HepG2 (cell line): ENCODE results near the gene TMEM200C. TPM values are rescaled to one million over a fixed set of nuclear protein-coding genes. Genes with fewer than 3 reads are reported as not detected.

Experiments
- AHR ChIP-seq: IDR thresholded peaks from 2 replicates; pipeline ENCODE4 v1.6.1; 2018; ENCODE audit warnings: missing genetic modification reagents, missing compliant biosample characterization
- ETV5 ChIP-seq: IDR thresholded peaks from 2 replicates; pipeline ENCODE4 v1.6.1; 2018; ENCODE audit warnings: missing biosample characterization, missing genetic modification reagents, inconsistent platforms, borderline replicate concordance
- FIP1L1 ChIP-seq: fragments of 200-400 bp; formaldehyde crosslinking; IDR thresholded peaks from 2 replicates; pipeline ENCODE4 v1.6.1; 2018; ENCODE audit warnings: low read depth, mild to moderate bottlenecking, low read length, moderate library complexity, borderline replicate concordance; ENCODE audit not compliant: insufficient read depth
- KAT8 ChIP-seq: IDR thresholded peaks from 2 replicates; pipeline ENCODE4 v1.6.1; 2016; ENCODE audit warnings: missing genetic modification reagents, missing compliant biosample characterization
- MXD4 ChIP-seq: IDR thresholded peaks from 2 replicates; pipeline ENCODE4 v1.6.1; 2016; ENCODE audit warnings: mild to moderate bottlenecking, missing biosample characterization, missing genetic modification reagents
- NFYB ChIP-seq: sonication (generic); formaldehyde crosslinking; IDR thresholded peaks from 2 replicates; pipeline ENCODE4 v1.4.0; 2020; ENCODE audit warnings: missing genetic modification reagents
- PAF1 ChIP-seq: IDR thresholded peaks from 2 replicates; pipeline ENCODE4 v1.6.1; 2016; ENCODE audit warnings: missing genetic modification reagents, missing compliant biosample characterization
- REPIN1 ChIP-seq: sonication (generic); formaldehyde crosslinking; IDR thresholded peaks from 2 replicates; pipeline ENCODE4 v1.8.0; 2022; ENCODE audit warnings: missing genetic modification reagents, low read depth, mild to moderate bottlenecking, borderline replicate concordance
- RFXANK ChIP-seq: IDR thresholded peaks from 2 replicates; pipeline ENCODE4 v1.6.1; 2016
- SOX13 ChIP-seq, 3 experiments: fragments of 450-650 bp in 1 of 3; sonication (generic) in 1 of 3; formaldehyde crosslinking in 1 of 3; IDR thresholded peaks in 2 of 3; conservative IDR thresholded peaks in 1 of 3; 2 replicates each; pipeline versions ENCODE4 v1.5.0 to v1.6.1; 2016 to 2020; ENCODE audit warnings: antibody characterized with exemption in 1 of 3, mild to moderate bottlenecking in 1 of 3, missing compliant biosample characterization in 1 of 3, missing genetic modification reagents in 1 of 3, moderate library complexity in 1 of 3
- STAG1 ChIP-seq: sonication (generic); formaldehyde crosslinking; IDR thresholded peaks from 2 replicates; pipeline ENCODE4 v1.4.0; 2020; ENCODE audit warnings: missing genetic modification reagents
- SUZ12 ChIP-seq: fragments of 150-350 bp; IDR thresholded peaks from 2 replicates; pipeline ENCODE4 v1.6.1; 2014; ENCODE audit warnings: low read depth, low read length
- TARDBP ChIP-seq: sonication (generic); formaldehyde crosslinking; IDR thresholded peaks from 2 replicates; pipeline ENCODE4 v1.8.0; 2022; ENCODE audit warnings: mild to moderate bottlenecking, missing genetic modification reagents
- TSC22D2 ChIP-seq: sonication (generic); formaldehyde crosslinking; IDR thresholded peaks from 2 replicates; pipeline ENCODE4 v1.5.1; 2020; ENCODE audit warnings: missing genetic modification reagents, mild to moderate bottlenecking, borderline replicate concordance
- ZBTB20 ChIP-seq: sonication (generic); formaldehyde crosslinking; IDR thresholded peaks from 2 replicates; pipeline ENCODE4 v1.8.1; 2023; ENCODE audit warnings: missing genetic modification reagents, low read depth, mild to moderate bottlenecking, borderline replicate concordance
- ZNF7 ChIP-seq: IDR thresholded peaks from 2 replicates; pipeline ENCODE4 v1.6.1; 2016; ENCODE audit warnings: missing biosample characterization, missing genetic modification reagents
- ZNF878 ChIP-seq: sonication (generic); formaldehyde crosslinking; IDR thresholded peaks from 2 replicates; pipeline ENCODE4 v1.8.1; 2023; ENCODE audit warnings: mild to moderate bottlenecking, missing genetic modification reagents, moderate library complexity
- ZSCAN25 ChIP-seq: sonication (generic); formaldehyde crosslinking; IDR thresholded peaks from 2 replicates; pipeline ENCODE4 v1.8.0; 2022; ENCODE audit warnings: mild to moderate bottlenecking, missing genetic modification reagents
- polyA plus RNA-seq, 8 experiments: library from polyadenylated mRNA; depleted of rRNA in 3 of 8; stranded (reverse) in 7 of 8; unstranded in 1 of 8; fragments of >200 nt; fragmentation: Illumina TruSeq in 4 of 8; extraction: Trizol in 4 of 8; gene quantifications; 2 replicates each; pipeline versions ENCODE4 v1.2.1 to v1.2.3, GENCODE V29; 2011 to 2016; ENCODE audit warnings: low read depth in 4 of 8, missing spikeins in 1 of 8, mixed read lengths in 1 of 8; ENCODE audit not compliant: insufficient read depth in 1 of 8
- total RNA-seq, 5 experiments: library from RNA; depleted of rRNA; stranded (reverse); fragments of >200 nt; fragmentation: Illumina TruSeq; extraction: Trizol; gene quantifications; 2 replicates each; pipeline ENCODE4 v1.2.3, GENCODE V29; 2016; ENCODE audit warnings: low read depth in 1 of 5
- TF ChIP-seq, protein P1 (sequence below): sonication (generic); formaldehyde crosslinking; IDR thresholded peaks from 2 replicates; pipeline ENCODE4 v1.4.0; 2020; ENCODE audit warnings: mild to moderate bottlenecking, low read depth, missing genetic modification reagents
- TF ChIP-seq, protein P2 (sequence below): IDR thresholded peaks from 2 replicates; pipeline ENCODE4 v1.6.1; 2016; ENCODE audit warnings: mild to moderate bottlenecking

The TMEM200C gene
- total and polyA plus RNA-seq, 2 of the 13 experiments (the other 11 are each of a cell fraction or from before 2014, with no cell fraction given) = 0.04 TPM; not detected in 1

DNA sequence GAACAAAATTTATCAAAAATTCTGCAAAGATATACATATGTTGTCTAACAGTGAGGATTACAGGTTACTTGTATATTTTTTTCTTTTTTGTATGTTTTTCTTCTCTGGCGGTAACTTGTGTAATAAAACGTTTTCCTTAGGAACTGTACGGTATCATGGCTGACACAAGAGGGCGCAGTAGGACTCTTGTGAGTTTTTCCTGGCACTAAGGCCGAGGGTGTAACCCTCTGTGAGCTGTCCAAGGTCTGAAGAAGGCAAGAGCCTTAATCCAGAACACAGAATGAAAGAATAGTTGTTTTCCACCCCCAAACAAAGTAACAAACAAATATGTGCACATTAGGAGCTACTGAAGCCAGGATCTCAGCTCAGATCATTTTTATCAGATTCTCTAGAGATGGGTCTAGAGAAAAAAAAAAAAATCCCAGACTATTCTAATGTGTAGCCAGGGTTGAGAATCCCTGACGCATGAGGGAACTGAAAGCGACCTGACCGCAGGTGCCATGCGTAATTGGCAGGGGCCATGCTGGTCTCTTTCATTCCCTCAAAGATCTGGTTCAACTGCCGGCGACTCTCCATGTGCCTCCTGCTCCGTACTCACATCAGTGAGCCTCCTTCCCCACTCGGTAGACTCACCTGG, 27.0 kb downstream of the TMEM200C start (continued):
- TF ChIP-seq, protein P1, sequence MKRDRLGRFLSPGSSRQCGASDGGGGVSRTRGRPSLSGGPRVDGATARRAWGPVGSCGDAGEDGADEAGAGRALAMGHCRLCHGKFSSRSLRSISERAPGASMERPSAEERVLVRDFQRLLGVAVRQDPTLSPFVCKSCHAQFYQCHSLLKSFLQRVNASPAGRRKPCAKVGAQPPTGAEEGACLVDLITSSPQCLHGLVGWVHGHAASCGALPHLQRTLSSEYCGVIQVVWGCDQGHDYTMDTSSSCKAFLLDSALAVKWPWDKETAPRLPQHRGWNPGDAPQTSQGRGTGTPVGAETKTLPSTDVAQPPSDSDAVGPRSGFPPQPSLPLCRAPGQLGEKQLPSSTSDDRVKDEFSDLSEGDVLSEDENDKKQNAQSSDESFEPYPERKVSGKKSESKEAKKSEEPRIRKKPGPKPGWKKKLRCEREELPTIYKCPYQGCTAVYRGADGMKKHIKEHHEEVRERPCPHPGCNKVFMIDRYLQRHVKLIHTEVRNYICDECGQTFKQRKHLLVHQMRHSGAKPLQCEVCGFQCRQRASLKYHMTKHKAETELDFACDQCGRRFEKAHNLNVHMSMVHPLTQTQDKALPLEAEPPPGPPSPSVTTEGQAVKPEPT (CRISPR knock-in tag) = no peak
- TF ChIP-seq ZSCAN25 (CRISPR knock-in tag) = no peak
- 0 out of 2 replicates have a peak, but pooled peaks have one; percentile 22 for TF ChIP-seq TARDBP
- no peak for TF ChIP-seq ZNF878 (CRISPR knock-in tag)
- peak; percentile 46; the same call in 1 of the 2 replicates for TF ChIP-seq RFXANK (CRISPR knock-in tag)
- TF ChIP-seq ZNF7 (CRISPR knock-in tag) = 0 out of 2 replicates have a peak, but pooled peaks have one; percentile 36
- TF ChIP-seq KAT8 (CRISPR knock-in tag) = peak; percentile 37; the same call in 1 of the 2 replicates
- TF ChIP-seq SUZ12 = no peak
- no peak; the same call in 1 of the 2 replicates for TF ChIP-seq ETV5 (CRISPR knock-in tag)
- TF ChIP-seq REPIN1 (CRISPR knock-in tag) = 0 out of 2 replicates have a peak, but pooled peaks have one; percentile 24
- peak; percentile 47; the same call in 1 of the 2 replicates for TF ChIP-seq MXD4 (CRISPR knock-in tag)
- TF ChIP-seq TSC22D2 (CRISPR knock-in tag) = peak; percentile 68; the same call in 1 of the 2 replicates
- TF ChIP-seq, protein P2, sequence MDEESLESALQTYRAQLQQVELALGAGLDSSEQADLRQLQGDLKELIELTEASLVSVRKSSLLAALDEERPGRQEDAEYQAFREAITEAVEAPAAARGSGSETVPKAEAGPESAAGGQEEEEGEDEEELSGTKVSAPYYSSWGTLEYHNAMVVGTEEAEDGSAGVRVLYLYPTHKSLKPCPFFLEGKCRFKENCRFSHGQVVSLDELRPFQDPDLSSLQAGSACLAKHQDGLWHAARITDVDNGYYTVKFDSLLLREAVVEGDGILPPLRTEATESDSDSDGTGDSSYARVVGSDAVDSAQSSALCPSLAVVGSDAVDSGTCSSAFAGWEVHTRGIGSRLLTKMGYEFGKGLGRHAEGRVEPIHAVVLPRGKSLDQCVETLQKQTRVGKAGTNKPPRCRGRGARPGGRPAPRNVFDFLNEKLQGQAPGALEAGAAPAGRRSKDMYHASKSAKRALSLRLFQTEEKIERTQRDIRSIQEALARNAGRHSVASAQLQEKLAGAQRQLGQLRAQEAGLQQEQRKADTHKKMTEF (CRISPR knock-in tag) = no peak
- no peak for TF ChIP-seq PAF1 (CRISPR knock-in tag)
- TF ChIP-seq STAG1 = peak; percentile 94
- TF ChIP-seq FIP1L1 = no peak
- no peak for TF ChIP-seq AHR (CRISPR knock-in tag)
- TF ChIP-seq ZBTB20 (CRISPR knock-in tag) = no peak
- no peak for TF ChIP-seq NFYB (CRISPR knock-in tag)
- no peak for TF ChIP-seq SOX13 (IDR thresholded peaks at IDR 0.05)
- TF ChIP-seq SOX13 (CRISPR knock-in tag; conservative IDR thresholded peaks at IDR 0.05 in 1 of 2, IDR thresholded peaks at IDR 0.05 in 1 of 2) = 0 out of 4 replicates have a peak, but pooled peaks of 1 of the 2 experiments have one; percentile 16
